Measurements from ENCODE around the gene RASSF1. TPM values are rescaled to one million over a fixed set of nuclear protein-coding genes. Genes with fewer than 3 reads are reported as not detected.

The RASSF1 gene
- polyA plus RNA-seq, 2 of the 4 experiments (the other 2 are of a cell fraction) = 14.4 to 15.4 TPM

DNA sequence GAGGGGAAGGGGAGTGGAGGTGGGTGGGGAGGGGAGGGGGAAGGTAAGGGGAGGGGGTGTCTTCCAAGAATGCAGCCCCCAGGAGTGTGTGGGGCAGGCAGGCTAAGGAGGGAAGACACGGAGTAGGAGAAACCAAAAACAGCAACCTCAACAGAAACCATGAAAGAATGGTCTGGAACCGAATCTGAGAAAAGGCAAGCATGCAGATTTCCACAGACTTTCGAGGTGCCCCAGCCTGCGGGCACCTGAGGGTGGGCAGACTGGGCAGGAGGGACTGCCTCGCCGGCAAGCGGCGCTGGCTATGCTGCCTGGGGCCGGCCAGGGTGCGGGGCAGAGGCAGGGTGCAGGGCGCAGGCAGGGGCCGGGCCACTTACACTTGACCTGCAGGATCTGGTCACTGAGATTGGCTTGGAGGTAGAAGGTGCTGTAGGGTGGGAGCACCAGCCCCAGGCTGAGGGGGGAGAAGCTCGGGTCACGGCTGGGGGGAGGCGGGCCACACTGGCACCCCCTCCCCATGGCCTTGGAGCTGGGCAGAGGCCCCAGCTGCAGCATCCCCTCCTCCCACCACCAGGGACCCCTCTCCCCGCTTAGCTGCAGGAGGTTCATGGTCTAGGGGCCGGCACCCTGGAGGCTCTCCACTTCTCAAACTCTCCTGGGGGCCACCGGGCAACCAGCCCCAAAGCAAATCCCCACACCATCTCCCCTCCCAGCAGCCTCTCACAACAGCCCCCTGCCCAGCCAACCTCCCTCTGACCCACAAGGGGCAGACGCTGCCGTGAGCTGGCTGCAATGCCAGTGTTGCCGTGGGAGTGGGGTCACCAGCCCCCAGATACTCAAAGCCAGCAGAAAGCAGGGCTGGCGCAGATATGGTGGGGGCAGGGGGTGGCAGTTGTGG lies 34.0 kb upstream of the RASSF1 start:
- Histone ChIP-seq H3K4me2 (no peak overlapping the region), H3K4me3 (no peak overlapping the region), H3K4me1 (peaks cover 9% of the 10 kb centered on the region; the same call in 2 of the 3 replicates), H3K9me3 (no peaks in the 10 kb centered on the region), H3K27ac (no peak overlapping the region)
- ChIA-PET POLR2A (no interaction called here), CTCF (no interaction called here)
- DNase-seq (ENCODE audit: low read depth in 1 of 2, low spot score in 1 of 2) = no peak
- ATAC-seq = peak in 1 of 2 experiments; percentile 39; a peak in 3 of 6 replicates
- TF ChIP-seq MAFK (IDR thresholded peaks at IDR 0.05; ENCODE audit: partially characterized antibody) = peak; percentile 43
- no peak for TF ChIP-seq HDAC2 (IDR thresholded peaks at IDR 0.05)
- 43% methylated on average over 15 of the region's 22 CpGs for WGBS (ENCODE audit: missing lambda C conversion rate)
- FAIRE-seq = no peak

DNA sequence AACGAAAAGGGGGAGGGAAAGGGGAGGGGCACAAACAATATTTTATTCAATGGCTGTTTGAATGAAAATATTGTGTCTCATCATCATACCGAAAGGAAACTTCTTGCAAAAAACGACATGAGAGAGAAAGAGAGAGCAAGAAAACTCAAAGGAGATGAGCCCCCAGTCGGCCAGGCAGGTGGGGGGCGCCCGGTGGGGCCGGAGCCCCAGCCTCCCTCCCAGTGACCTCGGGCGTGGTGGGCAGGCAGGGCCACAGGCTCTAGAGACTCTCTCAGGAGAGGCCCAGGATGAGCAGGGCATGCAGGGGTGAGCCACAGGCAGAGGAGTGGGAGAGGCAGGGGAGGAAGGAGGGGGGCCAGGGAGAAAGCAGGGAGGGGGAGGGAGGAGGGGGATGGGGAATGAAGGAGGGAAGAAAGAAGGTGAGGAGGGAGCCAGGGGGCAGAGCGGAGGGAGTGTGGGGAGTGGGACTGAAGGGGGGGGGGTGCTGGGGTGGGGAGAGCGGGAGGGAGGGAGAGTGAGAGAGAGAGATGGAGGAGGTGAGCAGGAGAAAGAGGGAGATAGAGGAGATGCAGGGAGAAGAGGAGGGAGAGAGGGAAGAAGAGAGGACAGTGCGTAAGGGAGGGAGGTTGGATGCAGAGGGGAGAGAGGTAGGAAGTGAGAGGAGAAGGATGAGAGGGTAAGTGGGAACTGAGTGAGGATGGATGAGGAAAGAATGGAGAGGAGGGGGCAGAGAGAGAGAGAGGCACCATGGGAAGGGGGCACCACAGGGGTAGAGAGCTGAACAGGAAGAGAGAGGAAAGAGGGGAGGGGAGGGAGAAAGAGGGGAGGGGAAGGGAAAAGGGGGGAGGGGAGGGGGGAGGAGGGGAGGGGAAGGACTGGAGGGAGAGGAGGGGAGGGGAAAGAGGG lies 32.8 kb upstream of the RASSF1 start:
- Histone ChIP-seq H3K4me2 (no peak overlapping the region), H3K9me3 (no peaks in the 10 kb centered on the region), H3K4me1 (peaks cover 9% of the 10 kb centered on the region; the same call in 2 of the 3 replicates), H3K4me3 (no peak overlapping the region), H3K27ac (no peak overlapping the region)
- POLR2A ChIA-PET = no interaction called here
- WGBS (ENCODE audit: missing lambda C conversion rate) = 34% methylated on average over 10 of the region's 12 CpGs
- TF ChIP-seq RARB (CRISPR knock-in tag; IDR thresholded peaks at IDR 0.05) (no peak), ZC3H11A (IDR thresholded peaks at IDR 0.05) (no peak), NPAS2 (CRISPR knock-in tag; IDR thresholded peaks at IDR 0.05; ENCODE audit: borderline replicate concordance) (no peak), FOSL2 (IDR thresholded peaks at IDR 0.05) (no peak), FOSL2 (CRISPR knock-in tag; IDR thresholded peaks at IDR 0.05) (no peak), POLR2A (IDR thresholded peaks at IDR 0.05; ENCODE audit: low read length) (no peak), FOSB (CRISPR knock-in tag; IDR thresholded peaks at IDR 0.05) (no peak), CTCF (IDR thresholded peaks at IDR 0.05) (no peak), HOXB13 (CRISPR knock-in tag; IDR thresholded peaks at IDR 0.05; ENCODE audit: low read depth) (no peak), CEBPB (IDR thresholded peaks at IDR 0.05) (no peak), ZFP36 (IDR thresholded peaks at IDR 0.05; ENCODE audit: borderline replicate concordance, partially characterized antibody) (no peak), ZNF302 (CRISPR knock-in tag; IDR thresholded peaks at IDR 0.05) (no peak), PBX3 (IDR thresholded peaks at IDR 0.05) (no peak)
- TF ChIP-seq, protein P1, sequence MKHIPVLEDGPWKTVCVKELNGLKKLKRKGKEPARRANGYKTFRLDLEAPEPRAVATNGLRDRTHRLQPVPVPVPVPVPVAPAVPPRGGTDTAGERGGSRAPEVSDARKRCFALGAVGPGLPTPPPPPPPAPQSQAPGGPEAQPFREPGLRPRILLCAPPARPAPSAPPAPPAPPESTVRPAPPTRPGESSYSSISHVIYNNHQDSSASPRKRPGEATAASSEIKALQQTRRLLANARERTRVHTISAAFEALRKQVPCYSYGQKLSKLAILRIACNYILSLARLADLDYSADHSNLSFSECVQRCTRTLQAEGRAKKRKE (CRISPR knock-in tag; IDR thresholded peaks at IDR 0.05; ENCODE audit: low read depth) = no peak
- DNase-seq (ENCODE audit: low read depth in 1 of 2, low spot score in 1 of 2) (no peak), ATAC-seq (no peak), FAIRE-seq (no peak)
- CTCF ChIA-PET = no interaction called here

DNA sequence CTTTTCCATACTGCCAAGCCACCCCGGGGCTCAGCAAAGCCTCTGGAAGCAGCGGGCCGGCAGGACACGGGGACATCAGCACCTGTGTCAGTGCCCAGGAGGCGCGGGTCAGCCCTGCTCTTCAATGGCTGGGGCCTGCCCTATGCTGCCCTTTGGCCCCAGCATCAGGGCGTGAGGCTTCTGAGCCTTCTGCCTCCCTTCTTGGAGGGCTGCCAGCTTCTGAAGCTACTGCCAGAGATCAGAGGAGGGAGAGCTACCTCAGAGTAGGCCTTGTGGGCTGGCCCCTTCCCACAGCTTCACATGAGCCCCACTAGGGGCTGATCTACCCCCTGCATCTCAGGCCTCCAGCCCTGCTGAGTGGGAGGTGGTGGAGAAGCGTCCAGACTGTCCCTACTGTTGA lies 31.7 kb upstream of the RASSF1 start:
- Histone ChIP-seq H3K4me1 (peaks cover 9% of the 10 kb centered on the region; the same call in 2 of the 3 replicates), H3K27ac (no peak overlapping the region), H3K9me3 (no peaks in the 10 kb centered on the region), H3K4me3 (no peak overlapping the region), H3K4me2 (no peak overlapping the region)
- FAIRE-seq (no peak), ATAC-seq (no peak), DNase-seq (ENCODE audit: low read depth in 1 of 2, low spot score in 1 of 2) (no peak)
- POLR2A ChIA-PET = no interaction called here
- CTCF ChIA-PET = no interaction called here
- no CpG with 5 or more reads among the region's 8 CpGs for WGBS (ENCODE audit: missing lambda C conversion rate)
- TF ChIP-seq FOXS1 (CRISPR knock-in tag; IDR thresholded peaks at IDR 0.05) = no peak
- no peak for TF ChIP-seq CEBPB (IDR thresholded peaks at IDR 0.05)
- TF ChIP-seq ZSCAN20 (CRISPR knock-in tag; IDR thresholded peaks at IDR 0.05) = no peak
- no peak for TF ChIP-seq MAX (IDR thresholded peaks at IDR 0.05)
- TF ChIP-seq CHD2 (IDR thresholded peaks at IDR 0.05; ENCODE audit: low read length, partially characterized antibody) = no peak
- no peak for TF ChIP-seq RARB (CRISPR knock-in tag; IDR thresholded peaks at IDR 0.05)
- TF ChIP-seq RCOR1 (IDR thresholded peaks at IDR 0.05; ENCODE audit: low read depth, low read length) = no peak
